Esophagus squamous epithelium (tissue), 5 donors: ENCODE data around the gene ABAT. TPM values are rescaled to one million over a fixed set of nuclear protein-coding genes. Genes with fewer than 3 reads are reported as not detected.
A peak's percentile ranks its signal among the peaks of the same experiment; 100 is the strongest.

Source experiments
- DNase-seq: peaks from one replicate; lab custom pipeline; 2025; lab: John Stamatoyannopoulos, UW
- H3K27ac ChIP-seq, 4 donors: fragments of 200-600 bp; sonication (generic); one replicate each; pipeline ENCODE4 v1.5.1; 2016 to 2019; ENCODE audit warnings: mild to moderate bottlenecking in 1 of 4
- H3K27me3 ChIP-seq, 4 donors: fragments of 200-600 bp; sonication (generic); 1 replicate in 3 of 4; 2 replicates in 1 of 4; pipeline versions ENCODE4 v1.5.1 to v1.6.0; 2017 to 2021; ENCODE audit warnings: antibody characterized with exemption in 1 of 4
- H3K36me3 ChIP-seq, 3 donors: fragments of 200-600 bp; sonication (generic); one replicate each; pipeline ENCODE4 v1.5.1; 2016 to 2019
- H3K4me1 ChIP-seq, 3 donors: fragments of 200-600 bp; sonication (generic); one replicate each; pipeline ENCODE4 v1.5.1; 2017 to 2019
- H3K4me3 ChIP-seq, 4 donors: fragments of 200-600 bp; sonication (generic); 1 replicate in 3 of 4; 2 replicates in 1 of 4; pipeline ENCODE4 v1.5.1; 2016 to 2019; ENCODE audit warnings: mild to moderate bottlenecking in 2 of 4, moderate library complexity in 1 of 4
- H3K9me3 ChIP-seq, 3 donors: fragments of 200-600 bp; sonication (generic); one replicate each; pipeline ENCODE4 v1.5.1; 2016 to 2019
- POLR2A ChIP-seq, 4 donors: fragments of 450-650 bp; IDR thresholded peaks; one replicate each; pipeline ENCODE4 v1.6.1; 2017; ENCODE audit warnings: antibody characterized with exemption in 4 of 4, mild to moderate bottlenecking in 4 of 4, moderate library complexity in 3 of 4
- WGBS, 2 donors: methylation state at CpG; one replicate each; pipeline ENCODE4 v1.1.5; 2018; 5-methylcytosine and 5-hydroxymethylcytosine counted together
- intact Hi-C: fragments of 100-400 bp; cut with DNase I; formaldehyde crosslinking; loops from one replicate; pipeline ENCODE4 v1.15.0; 2022
- total RNA-seq, 4 donors: library from RNA; depleted of rRNA; stranded (reverse); fragments of >200 nt; gene quantifications; one replicate each; pipeline ENCODE4 v1.1.0, GENCODE V29; 2016
- TF ChIP-seq, protein P1 (sequence below), 6 experiments: fragments of 450-650 bp in 4 of 6; fragments of 200-600 bp in 2 of 6; sonication (generic) in 2 of 6; IDR thresholded peaks; one replicate each; pipeline ENCODE4 v1.5.1; 2016 to 2019; ENCODE audit warnings: antibody characterized with exemption in 6 of 6, mild to moderate bottlenecking in 4 of 6, moderate library complexity in 4 of 6
- donor health status: DM: yes; HTN: yes; CAD: no.

Gene ABAT
- total RNA-seq, 4 donors from 2014 or later, result 2.9 to 14.5 (median 9.1) TPM

DNA sequence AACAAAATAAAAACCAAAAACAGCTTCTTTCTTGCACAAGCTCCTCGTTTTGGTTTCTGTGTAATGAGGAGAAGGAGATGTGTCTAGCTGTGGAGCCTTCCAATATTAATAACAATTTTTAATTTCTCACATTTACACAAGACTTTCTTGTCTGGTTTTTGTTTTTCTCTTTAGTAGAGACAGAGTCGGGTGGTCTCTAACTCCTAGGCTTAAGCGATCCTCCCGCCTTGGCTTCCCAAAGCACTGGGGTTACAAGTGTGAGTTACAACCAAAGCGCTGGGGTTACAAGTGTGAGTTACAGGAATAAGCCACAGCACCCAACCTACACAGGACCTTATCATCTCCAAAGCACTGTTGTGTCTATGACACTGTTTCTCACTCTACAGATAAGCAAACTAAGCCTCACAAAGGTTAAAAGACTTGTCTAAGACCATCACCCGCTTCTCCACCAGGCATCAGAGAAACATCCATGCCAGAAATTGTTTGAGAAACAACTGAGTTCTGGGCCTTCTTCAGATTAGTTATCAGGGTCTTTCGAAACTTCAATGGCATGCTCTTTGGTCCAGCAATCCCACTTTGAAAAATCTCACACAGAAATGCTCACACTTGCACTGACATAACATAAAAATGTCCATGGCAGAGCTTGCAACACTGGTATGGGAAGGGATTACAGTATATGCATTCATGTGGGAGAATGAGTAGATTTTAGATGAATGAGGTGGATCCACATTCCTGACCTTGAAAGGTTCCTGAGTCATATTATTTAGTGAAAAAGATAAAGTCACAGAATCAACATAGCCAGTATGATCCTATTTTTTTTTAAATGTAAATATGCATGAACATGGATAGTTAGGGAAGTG lies 3.9 kb downstream of the ABAT start:
- TF ChIP-seq, protein P1, sequence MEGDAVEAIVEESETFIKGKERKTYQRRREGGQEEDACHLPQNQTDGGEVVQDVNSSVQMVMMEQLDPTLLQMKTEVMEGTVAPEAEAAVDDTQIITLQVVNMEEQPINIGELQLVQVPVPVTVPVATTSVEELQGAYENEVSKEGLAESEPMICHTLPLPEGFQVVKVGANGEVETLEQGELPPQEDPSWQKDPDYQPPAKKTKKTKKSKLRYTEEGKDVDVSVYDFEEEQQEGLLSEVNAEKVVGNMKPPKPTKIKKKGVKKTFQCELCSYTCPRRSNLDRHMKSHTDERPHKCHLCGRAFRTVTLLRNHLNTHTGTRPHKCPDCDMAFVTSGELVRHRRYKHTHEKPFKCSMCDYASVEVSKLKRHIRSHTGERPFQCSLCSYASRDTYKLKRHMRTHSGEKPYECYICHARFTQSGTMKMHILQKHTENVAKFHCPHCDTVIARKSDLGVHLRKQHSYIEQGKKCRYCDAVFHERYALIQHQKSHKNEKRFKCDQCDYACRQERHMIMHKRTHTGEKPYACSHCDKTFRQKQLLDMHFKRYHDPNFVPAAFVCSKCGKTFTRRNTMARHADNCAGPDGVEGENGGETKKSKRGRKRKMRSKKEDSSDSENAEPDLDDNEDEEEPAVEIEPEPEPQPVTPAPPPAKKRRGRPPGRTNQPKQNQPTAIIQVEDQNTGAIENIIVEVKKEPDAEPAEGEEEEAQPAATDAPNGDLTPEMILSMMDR (IDR thresholded peaks at IDR 0.05), result no peak
- no peak for TF ChIP-seq POLR2A (IDR thresholded peaks at IDR 0.05)
- no peaks in the 10 kb centered on the region for H3K9me3 ChIP-seq
- H3K36me3 ChIP-seq, result no peaks in the 10 kb centered on the region
- H3K27me3 ChIP-seq, result no peaks in the 10 kb centered on the region
- no peak overlapping the region for H3K4me3 ChIP-seq
- DNase-seq, result no peak
- intact Hi-C loops, result no loop called here
- WGBS, 2 donors, result 82 to 83% methylated on average over 7 of the region's 7 CpGs
- H3K27ac ChIP-seq, result peak overlapping the region in 2 of 4 donors; percentile 57 to 64
- peaks cover 16 to 72% (median 21%) of the 10 kb centered on the region in 3 donors for H3K4me1 ChIP-seq

DNA sequence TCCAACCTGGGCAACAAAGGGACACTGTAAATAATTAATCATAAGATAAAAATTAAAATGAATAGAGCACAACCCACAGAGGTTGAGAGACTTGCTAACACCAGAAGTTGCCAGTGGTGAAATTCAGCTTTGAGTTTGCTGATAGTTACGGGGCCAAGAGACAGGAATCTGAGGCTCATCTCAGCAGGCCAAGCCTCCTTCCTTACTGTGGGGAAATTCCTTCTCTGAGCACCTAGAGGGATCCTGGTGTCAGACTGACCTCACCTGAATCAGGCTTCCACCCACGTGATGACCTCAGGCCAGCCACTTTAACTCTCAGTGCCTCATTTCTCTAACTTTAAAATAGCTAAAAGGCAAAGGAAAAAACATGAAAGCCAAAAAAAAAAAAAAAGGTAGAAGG lies 4.7 kb downstream of the ABAT start:
- no peak for TF ChIP-seq POLR2A (IDR thresholded peaks at IDR 0.05)
- Histone ChIP-seq H3K4me1 (peaks cover 12 to 66% (median 18%) of the 10 kb centered on the region in 3 donors), H3K4me3 (no peak overlapping the region), H3K27ac (peak overlapping the region in 3 of 4 donors; percentile 2 to 64 (median 57)), H3K9me3 (no peaks in the 10 kb centered on the region), H3K36me3 (no peaks in the 10 kb centered on the region), H3K27me3 (no peaks in the 10 kb centered on the region)
- intact Hi-C loops, result no loop called here
- 58 to 64% methylated on average over 2 of the region's 2 CpGs for WGBS, 2 donors
- DNase-seq, result no peak

DNA sequence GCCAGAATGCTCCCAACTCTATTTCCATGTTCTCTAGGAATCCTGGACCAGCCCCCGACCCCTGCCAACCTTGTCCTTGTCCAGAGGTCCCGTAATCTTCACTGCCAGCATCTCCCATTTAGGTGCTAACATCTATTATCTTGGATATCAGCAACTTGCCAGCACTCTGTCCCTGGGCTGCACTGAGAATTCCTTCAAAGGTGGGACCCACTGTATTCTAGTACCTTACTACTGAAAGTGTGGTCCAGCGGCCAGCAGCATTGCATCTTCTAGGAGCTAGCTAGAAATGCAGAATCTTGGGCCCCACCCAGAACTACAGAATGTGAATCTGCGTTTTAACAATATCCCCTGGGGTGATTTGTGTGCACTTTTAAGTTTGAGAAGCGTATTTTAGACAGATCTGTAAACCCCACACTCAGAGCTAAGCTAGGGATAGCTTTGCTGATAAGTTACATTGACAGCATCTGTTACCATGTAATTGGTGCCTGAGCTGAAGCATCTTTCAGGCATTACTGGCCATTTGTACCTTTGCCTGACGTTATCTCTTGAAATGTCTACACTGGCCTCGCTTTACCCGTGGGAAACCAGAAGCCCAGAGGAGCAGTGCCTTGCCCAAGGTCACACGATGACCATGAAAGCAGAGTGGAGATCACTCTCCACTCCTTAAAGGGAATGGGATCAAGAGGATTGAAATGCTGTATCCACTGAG lies 8.3 kb downstream of the ABAT start:
- no peak for TF ChIP-seq POLR2A (IDR thresholded peaks at IDR 0.05)
- TF ChIP-seq, protein P1 (IDR thresholded peaks at IDR 0.05), result no peak
- Histone ChIP-seq H3K36me3 (no peaks in the 10 kb centered on the region), H3K9me3 (no peaks in the 10 kb centered on the region), H3K4me3 (no peak overlapping the region), H3K27ac (no peak overlapping the region), H3K27me3 (no peaks in the 10 kb centered on the region), H3K4me1 (peaks cover 11 to 59% (median 14%) of the 10 kb centered on the region in 3 donors)
- 79 to 83% methylated on average over 8 of the region's 9 CpGs for WGBS, 2 donors
- no peak for DNase-seq
- intact Hi-C loops, result no loop called here

- Histone ChIP-seq H3K4me3 (no peak overlapping the region), H3K36me3 (no peaks in the 10 kb centered on the region), H3K27me3 (no peaks in the 10 kb centered on the region), H3K9me3 (no peaks in the 10 kb centered on the region), H3K27ac (no peak overlapping the region), H3K4me1 (peaks cover 8 to 50% (median 8%) of the 10 kb centered on the region in 3 donors)
- no peak for TF ChIP-seq POLR2A (IDR thresholded peaks at IDR 0.05)
- TF ChIP-seq, protein P1 (IDR thresholded peaks at IDR 0.05), result no peak
- intact Hi-C loops, result no loop called here
- no peak for DNase-seq
- 71 to 78% methylated on average over 4 of the region's 4 CpGs for WGBS, 2 donors
Measured at GRCh38 chr16:8683640-8684039, 9.2 kb downstream of the ABAT start.

GRCh38 chr16:8685617-8686016 lies 11.2 kb downstream of the ABAT start:
- H3K9me3 ChIP-seq, result peaks cover 0 to 16% (median 8%) of the 10 kb centered on the region in 3 donors
- H3K27ac ChIP-seq, result peak overlapping the region in 2 of 4 donors; percentile 45 to 72
- H3K36me3 ChIP-seq, result peaks cover 0 to 17% (median 0%) of the 10 kb centered on the region in 3 donors
- 78 to 79% methylated on average over 3 of the region's 3 CpGs for WGBS, 2 donors
- H3K4me3 ChIP-seq, result no peak overlapping the region
- peaks cover 8 to 30% (median 8%) of the 10 kb centered on the region in 3 donors for H3K4me1 ChIP-seq
- no peak for DNase-seq
- no peaks in the 10 kb centered on the region for H3K27me3 ChIP-seq
- intact Hi-C loops, result no loop called here
- TF ChIP-seq, protein P1 (IDR thresholded peaks at IDR 0.05), result no peak
- TF ChIP-seq POLR2A (IDR thresholded peaks at IDR 0.05), result no peak
